Fibroblast of lung (primary cell): ENCODE measurements around the gene S100A14. TPM values are rescaled to one million over a fixed set of nuclear protein-coding genes. Genes with fewer than 3 reads are reported as not detected.
A peak's percentile ranks its signal among the peaks of the same experiment; 100 is the strongest.

Experiments
- DNase-seq, 2 donors: peaks; one replicate each; pipeline versions ENCODE4 v3.0.0 to v3.0.0-alpha.2; 2010; ENCODE audit warnings: low read depth in 2 of 2
- H2AFZ ChIP-seq: 2 replicates; pipeline ENCODE4 v1.5.1; 2012; ENCODE audit warnings: low read length, control low read depth, inconsistent platforms
- H3K27ac ChIP-seq: 2 replicates; pipeline ENCODE4 v1.5.1; 2011; ENCODE audit warnings: low read length, control low read depth; ENCODE audit not compliant: insufficient read depth
- H3K27me3 ChIP-seq: 2 replicates; pipeline ENCODE4 v1.5.1; 2011; ENCODE audit warnings: mild to moderate bottlenecking, low read length; ENCODE audit not compliant: control insufficient read depth, insufficient read depth
- H3K36me3 ChIP-seq: 2 replicates; pipeline ENCODE4 v1.5.1; 2011; ENCODE audit warnings: low read length; ENCODE audit not compliant: control insufficient read depth, insufficient read depth
- H3K4me1 ChIP-seq: 2 replicates; pipeline ENCODE4 v1.5.1; 2011; ENCODE audit warnings: low read length; ENCODE audit not compliant: control insufficient read depth, insufficient read depth; ENCODE audit errors: extremely low read depth
- H3K4me2 ChIP-seq: 2 replicates; pipeline ENCODE4 v1.5.1; 2011; ENCODE audit warnings: low read length, control low read depth; ENCODE audit not compliant: insufficient read depth; ENCODE audit errors: extremely low read depth
- H3K4me3 ChIP-seq, 4 experiments: fragments of 200-600 bp in 1 of 4; sonication (generic) in 1 of 4; replicated peaks in 1 of 4; 2 replicates each; pipeline ENCODE4 v1.5.1; 2011 to 2016; ENCODE audit warnings: low read length in 4 of 4, low read depth in 3 of 4, mild to moderate bottlenecking in 3 of 4, control low read depth in 2 of 4, inconsistent platforms in 1 of 4, mixed read lengths in 1 of 4; ENCODE audit not compliant: insufficient read depth in 1 of 4; ENCODE audit errors: control extremely low read depth in 1 of 4
- H3K79me2 ChIP-seq: 2 replicates; pipeline ENCODE4 v1.5.1; 2012; ENCODE audit warnings: mild to moderate bottlenecking, low read length, inconsistent platforms; ENCODE audit not compliant: control insufficient read depth, insufficient read depth
- H3K9ac ChIP-seq: 2 replicates; pipeline ENCODE4 v1.5.1; 2011; ENCODE audit warnings: mild to moderate bottlenecking, low read length, control low read depth; ENCODE audit not compliant: insufficient read depth
- H3K9me3 ChIP-seq: 2 replicates; pipeline ENCODE4 v1.5.1; 2012; ENCODE audit warnings: low read depth, low read length; ENCODE audit not compliant: control insufficient read depth, insufficient read depth
- H4K20me1 ChIP-seq: 2 replicates; pipeline ENCODE4 v1.5.1; 2011; ENCODE audit warnings: low read length; ENCODE audit not compliant: control insufficient read depth, insufficient read depth; ENCODE audit errors: extremely low read depth
- EZH2 ChIP-seq: IDR thresholded peaks from 2 replicates; pipeline ENCODE4 v1.5.1; 2012; ENCODE audit warnings: low read length, control low read depth, mild to moderate bottlenecking; ENCODE audit errors: missing control alignments
- polyA plus RNA-seq, 2 donors: library from polyadenylated mRNA; depleted of rRNA in 1 of 2; stranded (reverse) in 1 of 2; unstranded in 1 of 2; fragments of >200 nt; gene quantifications; 2 replicates each; pipeline ENCODE4 v1.2.1, GENCODE V29; 2011 to 2012; ENCODE audit warnings: missing spikeins in 1 of 2
- total RNA-seq: library from RNA; depleted of rRNA; stranded (reverse); fragments of >200 nt; gene quantifications from 2 replicates; pipeline ENCODE4 v1.2.1, GENCODE V29; 2014
- TF ChIP-seq, protein P1 (sequence below), 2 donors: IDR thresholded peaks in 1 of 2; conservative IDR thresholded peaks in 1 of 2; 1 replicate in 1 of 2; 2 replicates in 1 of 2; pipeline ENCODE4 v1.5.1; 2011 to 2012; ENCODE audit warnings: low read length in 2 of 2, control low read depth in 1 of 2, inconsistent platforms in 1 of 2, low read depth in 1 of 2, mild to moderate bottlenecking in 1 of 2

The S100A14 gene
- total and polyA plus RNA-seq, 2 donors (not counting 1 experiment from before 2014, with no cell fraction given), result 0.33 to 0.51 TPM

DNA sequence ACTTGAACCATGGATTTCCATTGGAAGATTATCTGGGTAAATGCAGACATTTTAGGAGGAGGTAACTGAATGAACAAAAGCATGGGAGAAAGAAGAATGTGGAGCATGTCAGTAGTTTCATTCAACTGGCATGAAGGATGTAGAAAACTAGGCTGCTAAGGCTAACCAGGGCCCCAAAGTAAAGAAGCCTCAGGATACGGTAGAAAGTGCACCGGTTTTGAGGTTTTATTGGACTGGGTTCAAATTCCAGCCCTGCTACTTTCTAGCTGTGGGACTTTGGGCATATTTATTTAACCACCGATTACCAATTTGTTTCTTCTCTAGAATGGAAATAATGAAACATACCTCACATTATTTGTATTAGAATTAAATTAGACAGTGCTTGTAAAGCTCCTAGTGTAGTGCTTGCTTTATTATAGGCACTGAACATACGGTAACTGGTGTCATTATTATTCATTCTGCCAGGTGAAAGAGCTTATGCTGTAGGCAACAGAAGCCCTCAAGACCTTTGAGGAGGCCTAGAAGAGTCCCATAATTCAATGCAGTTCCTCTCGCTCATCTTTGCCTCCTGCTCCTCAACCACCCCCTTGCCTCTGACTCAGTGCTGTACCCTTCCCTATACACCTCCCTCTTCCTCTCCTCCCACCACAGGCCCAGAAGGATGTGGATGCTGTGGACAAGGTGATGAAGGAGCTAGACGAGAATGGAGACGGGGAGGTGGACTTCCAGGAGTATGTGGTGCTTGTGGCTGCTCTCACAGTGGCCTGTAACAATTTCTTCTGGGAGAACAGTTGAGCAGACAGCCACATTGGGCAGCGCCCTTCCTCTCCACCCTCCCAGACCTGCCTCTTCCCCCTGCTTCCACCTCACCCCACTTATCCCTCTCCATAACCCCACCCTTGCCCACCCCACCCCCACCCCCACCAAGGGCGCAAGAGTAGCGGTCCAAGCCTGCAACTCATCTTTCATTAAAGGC lies 15.2 kb upstream of the S100A14 start:
- H3K4me1 ChIP-seq, result peaks cover 7% of the 10 kb centered on the region
- peak in 1 of 2 donors; percentile 44 for DNase-seq
- no peak overlapping the region for H3K4me3 ChIP-seq
- H3K27me3 ChIP-seq, result no peaks in the 10 kb centered on the region
- no peaks in the 10 kb centered on the region for H4K20me1 ChIP-seq
- no peak overlapping the region for H2AFZ ChIP-seq
- H3K79me2 ChIP-seq, result peaks cover 24% of the 10 kb centered on the region
- TF ChIP-seq, protein P1, sequence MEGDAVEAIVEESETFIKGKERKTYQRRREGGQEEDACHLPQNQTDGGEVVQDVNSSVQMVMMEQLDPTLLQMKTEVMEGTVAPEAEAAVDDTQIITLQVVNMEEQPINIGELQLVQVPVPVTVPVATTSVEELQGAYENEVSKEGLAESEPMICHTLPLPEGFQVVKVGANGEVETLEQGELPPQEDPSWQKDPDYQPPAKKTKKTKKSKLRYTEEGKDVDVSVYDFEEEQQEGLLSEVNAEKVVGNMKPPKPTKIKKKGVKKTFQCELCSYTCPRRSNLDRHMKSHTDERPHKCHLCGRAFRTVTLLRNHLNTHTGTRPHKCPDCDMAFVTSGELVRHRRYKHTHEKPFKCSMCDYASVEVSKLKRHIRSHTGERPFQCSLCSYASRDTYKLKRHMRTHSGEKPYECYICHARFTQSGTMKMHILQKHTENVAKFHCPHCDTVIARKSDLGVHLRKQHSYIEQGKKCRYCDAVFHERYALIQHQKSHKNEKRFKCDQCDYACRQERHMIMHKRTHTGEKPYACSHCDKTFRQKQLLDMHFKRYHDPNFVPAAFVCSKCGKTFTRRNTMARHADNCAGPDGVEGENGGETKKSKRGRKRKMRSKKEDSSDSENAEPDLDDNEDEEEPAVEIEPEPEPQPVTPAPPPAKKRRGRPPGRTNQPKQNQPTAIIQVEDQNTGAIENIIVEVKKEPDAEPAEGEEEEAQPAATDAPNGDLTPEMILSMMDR (conservative IDR thresholded peaks at IDR 0.05 in 1 of 2, IDR thresholded peaks at IDR 0.05 in 1 of 2; ENCODE audit: low read depth in 1 of 2, low read length in 2 of 2), result no peak
- TF ChIP-seq EZH2, result no peak
- no peak overlapping the region for H3K27ac ChIP-seq
- no peak overlapping the region for H3K4me2 ChIP-seq
- H3K9me3 ChIP-seq, result no peaks in the 10 kb centered on the region
- H3K36me3 ChIP-seq, result no peaks in the 10 kb centered on the region
- H3K9ac ChIP-seq, result no peak overlapping the region

DNA sequence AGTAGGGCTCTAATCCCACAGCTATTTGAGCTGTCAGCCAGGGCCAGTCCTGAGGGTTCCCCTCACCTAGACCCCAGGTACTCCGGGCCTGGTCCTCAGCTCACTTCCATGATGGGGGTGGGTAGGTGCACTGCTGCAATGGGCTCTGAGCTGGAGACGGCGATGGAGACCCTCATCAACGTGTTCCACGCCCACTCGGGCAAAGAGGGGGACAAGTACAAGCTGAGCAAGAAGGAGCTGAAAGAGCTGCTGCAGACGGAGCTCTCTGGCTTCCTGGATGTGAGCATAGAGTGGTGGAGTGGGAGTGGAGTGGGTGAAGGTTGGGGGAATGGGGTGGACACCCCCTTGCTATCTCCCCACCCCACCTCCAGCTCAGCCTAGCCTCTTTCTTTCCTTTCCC lies 14.3 kb upstream of the S100A14 start:
- Histone ChIP-seq H3K4me3 (no peak overlapping the region), H3K79me2 (peaks cover 22% of the 10 kb centered on the region), H3K9me3 (no peaks in the 10 kb centered on the region), H2AFZ (no peak overlapping the region), H3K4me2 (no peak overlapping the region), H3K36me3 (peaks cover 1% of the 10 kb centered on the region), H3K9ac (no peak overlapping the region), H3K27ac (no peak overlapping the region), H4K20me1 (no peaks in the 10 kb centered on the region), H3K4me1 (peaks cover 9% of the 10 kb centered on the region), H3K27me3 (no peaks in the 10 kb centered on the region)
- DNase-seq, result no peak
- TF ChIP-seq, protein P1 (conservative IDR thresholded peaks at IDR 0.05 in 1 of 2, IDR thresholded peaks at IDR 0.05 in 1 of 2; ENCODE audit: low read depth in 1 of 2, low read length in 2 of 2), result no peak
- TF ChIP-seq EZH2, result no peak

DNA sequence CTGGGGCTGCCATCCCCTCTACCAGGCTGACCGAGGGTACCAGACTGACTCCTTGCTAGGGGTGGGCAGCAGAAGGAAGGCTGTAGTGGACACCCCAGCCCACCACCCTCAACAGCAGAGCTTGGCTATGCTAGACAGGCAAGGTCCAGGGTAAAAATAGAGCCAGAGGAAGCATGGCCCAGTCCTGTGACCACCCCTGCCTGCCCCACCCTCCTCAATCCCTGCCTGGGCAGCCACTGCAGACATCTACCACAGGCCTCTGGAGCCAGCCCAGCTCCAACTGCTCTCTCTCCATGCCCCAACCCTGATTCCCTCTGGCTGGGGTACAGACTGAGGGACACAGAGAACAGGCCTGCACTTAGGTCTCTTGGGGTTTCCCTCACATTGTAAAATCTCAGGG lies 13.8 kb upstream of the S100A14 start:
- Histone ChIP-seq H3K27ac (no peak overlapping the region), H3K36me3 (peaks cover 2% of the 10 kb centered on the region), H3K4me3 (no peak overlapping the region), H4K20me1 (no peaks in the 10 kb centered on the region), H3K9ac (no peak overlapping the region), H3K27me3 (no peaks in the 10 kb centered on the region), H3K9me3 (no peaks in the 10 kb centered on the region), H3K4me1 (peaks cover 9% of the 10 kb centered on the region), H3K4me2 (no peak overlapping the region), H3K79me2 (peaks cover 21% of the 10 kb centered on the region), H2AFZ (no peak overlapping the region)
- TF ChIP-seq, protein P1 (conservative IDR thresholded peaks at IDR 0.05 in 1 of 2, IDR thresholded peaks at IDR 0.05 in 1 of 2; ENCODE audit: low read depth in 1 of 2, low read length in 2 of 2), result no peak
- no peak for TF ChIP-seq EZH2
- DNase-seq, result no peak
